Measurements from ENCODE around the gene COL1A1. TPM values are rescaled to one million over a fixed set of nuclear protein-coding genes. Genes with fewer than 3 reads are reported as not detected.
A peak's percentile ranks its signal among the peaks of the same experiment; 100 is the strongest.

Gene COL1A1
- total RNA-seq, 1 experiment from 2014 or later, result 23.4 TPM

DNA sequence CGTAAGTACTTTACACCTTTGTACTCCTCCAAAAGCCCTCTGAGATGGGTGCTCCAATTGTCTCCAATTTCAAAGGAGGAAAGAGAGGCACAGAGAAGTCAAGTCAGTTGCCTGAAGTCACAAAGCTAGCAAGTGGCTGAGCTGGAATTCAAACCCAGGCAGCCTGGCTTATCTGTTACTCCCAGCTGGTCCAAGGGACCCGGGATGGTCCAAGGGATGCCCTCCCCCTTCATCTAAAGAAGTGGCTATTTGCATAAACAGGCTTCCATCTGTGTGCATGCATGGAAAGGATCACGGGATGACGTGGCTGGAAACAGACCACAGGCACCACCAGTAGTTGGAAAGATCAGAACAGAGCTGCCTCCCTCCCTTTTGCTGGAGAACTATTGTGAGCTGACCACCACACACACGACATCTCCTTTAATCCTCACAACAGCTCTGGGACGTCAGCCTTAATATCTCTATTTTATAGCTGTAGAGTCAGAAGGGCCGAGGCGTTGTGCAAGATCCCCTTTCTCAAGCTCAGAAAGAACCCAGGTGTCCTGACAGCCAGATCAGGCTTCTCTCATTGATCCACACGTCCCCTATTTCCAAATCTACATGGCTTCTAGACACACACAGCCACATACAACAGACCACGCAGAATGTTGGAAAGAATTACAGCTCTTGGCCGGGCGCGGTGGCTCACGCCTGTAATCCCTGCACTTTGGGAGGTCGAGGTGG lies 10.9 kb upstream of the COL1A1 start:
- Mint-ChIP-seq H3K9me3 (ENCODE audit: unreplicated experiment) (no peaks in the 10 kb centered on the region), H3K4me1 (ENCODE audit: low read depth, unreplicated experiment) (peaks cover 60% of the 10 kb centered on the region), H3K27me3 (ENCODE audit: insufficient read depth, unreplicated experiment) (no peaks in the 10 kb centered on the region), H3K27ac (ENCODE audit: unreplicated experiment) (peak overlapping the region; percentile 10), H3K36me3 (ENCODE audit: insufficient read depth, unreplicated experiment) (no peaks in the 10 kb centered on the region), H3K4me3 (ENCODE audit: unreplicated experiment) (no peak overlapping the region)
- POLR2A ChIA-PET, result no interaction called here
- no peak for DNase-seq
- CTCF ChIA-PET, result interaction anchor here (0.7 to 1.2 kb wide), 2 partner anchors 12 to 81 kb away, joined by 4 to 6 read pairs; no protein-coding TSS in a partner anchor
- no peaks in the 10 kb centered on the region for H3K9me3 ChIP-seq
- intact Hi-C loops (cut with micrococcal nuclease; ENCODE audit: unreplicated experiment), result no loop called here
- H3K27me3 ChIP-seq (replicated peaks; ENCODE audit: control insufficient read depth, insufficient read depth, low read length), result no peaks in the 10 kb centered on the region
- no peak overlapping the region for H3K4me3 ChIP-seq (ENCODE audit: low read depth, low read length)
- no peak for TF ChIP-seq CTCF (IDR thresholded peaks at IDR 0.05; ENCODE audit: insufficient read depth in 1 of 2, low read depth in 1 of 2, low read length in 1 of 2, severe bottlenecking in 1 of 2, unreplicated experiment in 1 of 2)
- no TSS peak for BruUV-seq (replicated peaks)
- H3K4me1 ChIP-seq, result peaks cover 70% of the 10 kb centered on the region
- H3K36me3 ChIP-seq (ENCODE audit: control insufficient read depth, insufficient read depth, low read length), result no peaks in the 10 kb centered on the region

DNA sequence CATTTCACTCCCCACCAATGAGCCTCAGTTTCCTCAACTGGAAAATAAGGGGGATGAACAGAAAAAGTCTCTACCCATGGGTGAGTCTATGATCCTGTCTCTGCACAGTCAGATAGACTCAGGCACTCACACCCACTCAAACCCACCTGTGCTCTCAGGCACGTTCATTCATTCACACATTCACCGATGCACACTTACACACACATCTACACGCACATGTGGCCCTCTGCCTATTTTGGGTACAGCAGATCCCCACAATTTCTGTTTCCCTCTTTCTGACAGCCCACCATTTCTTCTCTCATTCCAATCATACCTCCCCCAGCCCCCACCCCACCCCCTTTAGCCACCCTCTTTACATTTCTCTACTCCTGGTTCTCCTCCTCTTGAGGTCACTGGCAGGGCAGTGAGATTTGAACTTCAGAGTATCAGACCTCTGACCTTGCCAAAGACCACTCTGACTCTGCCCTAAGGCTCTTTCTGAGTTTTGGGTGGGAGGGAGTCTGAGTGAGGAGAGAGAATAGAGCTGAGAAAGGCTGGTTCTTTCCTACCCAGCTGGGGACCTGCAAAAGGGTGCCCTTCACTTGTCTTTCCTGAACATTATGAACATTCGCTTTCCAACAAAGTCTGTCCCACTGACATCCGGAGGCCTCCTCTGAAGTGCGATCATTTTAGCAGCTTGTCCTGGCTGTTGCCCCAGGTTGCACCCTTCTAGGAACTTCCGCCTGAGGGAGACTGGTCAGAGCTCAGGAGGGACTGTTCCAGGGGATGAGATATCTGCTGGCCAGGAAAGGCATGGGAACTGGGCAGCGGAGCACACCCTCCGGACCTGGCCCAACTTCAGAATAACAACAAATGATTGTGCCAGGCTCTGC lies 10.1 kb upstream of the COL1A1 start:
- POLR2A ChIA-PET, result no interaction called here
- no peak for DNase-seq
- Histone ChIP-seq H3K9me3 (no peaks in the 10 kb centered on the region), H3K4me1 (peaks cover 70% of the 10 kb centered on the region), H3K4me3 (ENCODE audit: low read depth, low read length) (no peak overlapping the region), H3K27me3 (replicated peaks; ENCODE audit: control insufficient read depth, insufficient read depth, low read length) (no peaks in the 10 kb centered on the region), H3K36me3 (ENCODE audit: control insufficient read depth, insufficient read depth, low read length) (no peaks in the 10 kb centered on the region)
- no peak overlapping the region for H3K4me3 Mint-ChIP-seq (ENCODE audit: unreplicated experiment)
- H3K9me3 Mint-ChIP-seq (ENCODE audit: unreplicated experiment), result no peaks in the 10 kb centered on the region
- H3K4me1 Mint-ChIP-seq (ENCODE audit: low read depth, unreplicated experiment), result peaks cover 68% of the 10 kb centered on the region
- H3K27me3 Mint-ChIP-seq (ENCODE audit: insufficient read depth, unreplicated experiment), result no peaks in the 10 kb centered on the region
- H3K36me3 Mint-ChIP-seq (ENCODE audit: insufficient read depth, unreplicated experiment), result no peaks in the 10 kb centered on the region
- BruUV-seq (replicated peaks), result no TSS peak
- no peak for TF ChIP-seq CTCF (IDR thresholded peaks at IDR 0.05; ENCODE audit: insufficient read depth in 1 of 2, low read depth in 1 of 2, low read length in 1 of 2, severe bottlenecking in 1 of 2, unreplicated experiment in 1 of 2)
- H3K27ac Mint-ChIP-seq (ENCODE audit: unreplicated experiment), result peak overlapping the region; percentile 56
- intact Hi-C loops (cut with micrococcal nuclease; ENCODE audit: unreplicated experiment), result loop anchor here (1.0 kb wide), 1 partner anchor 9 kb away; no protein-coding TSS in a partner anchor
- CTCF ChIA-PET, result interaction anchor here (1.1 kb wide), 1 partner anchor 32 kb away, joined by 5 read pairs; no protein-coding TSS in a partner anchor

All from Caco-2 (cell line).